GM21390 (cell line): ENCODE data around the gene NAT8L.
"Not testable (repeated sequence)": the region's sequence is repeated elsewhere in the genome, so short reads cannot be mapped to it uniquely, and the experiment has no call there.

ENCODE experiments used
- ATAC-seq: cut with Tn5 transposase; IDR thresholded peaks from one replicate; pipeline ENCODE4 v1.9.1; 2021; ENCODE audit not compliant: unreplicated experiment

Gene NAT8L

GRCh38 chr4:2059046-2059725 lies at the start of gene NAT8L:
Gene NAT8L, plus strand, starts transcription at chr4:2059327. Its CDS starts 185 bp downstream, at chr4:2059512.
- no peak for ATAC-seq

- peak; percentile 16 for ATAC-seq
These were observed 49.4 kb upstream of the NAT8L start for GRCh38 chr4:2009651-2010233.

DNA sequence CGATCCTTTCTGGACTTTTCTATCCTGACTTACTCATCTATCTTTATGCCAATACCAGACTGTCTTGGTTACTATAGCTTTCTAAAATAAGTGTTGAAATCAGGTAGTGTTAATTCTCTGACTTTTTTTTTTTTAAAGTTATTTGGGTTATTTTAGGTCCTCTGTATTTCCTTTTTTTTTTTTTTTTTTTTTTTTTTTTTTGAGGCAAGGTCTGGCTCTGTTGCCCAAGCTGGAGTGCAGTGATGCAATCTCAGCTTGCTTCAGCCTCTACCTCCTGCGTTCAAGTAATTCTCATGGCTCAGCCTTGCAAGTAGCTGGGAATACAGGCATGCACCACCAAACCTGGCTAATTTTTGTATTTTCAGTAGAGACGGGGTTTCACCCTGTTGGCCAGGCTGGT lies 47.5 kb upstream of the NAT8L start:
- ATAC-seq = no peak

DNA sequence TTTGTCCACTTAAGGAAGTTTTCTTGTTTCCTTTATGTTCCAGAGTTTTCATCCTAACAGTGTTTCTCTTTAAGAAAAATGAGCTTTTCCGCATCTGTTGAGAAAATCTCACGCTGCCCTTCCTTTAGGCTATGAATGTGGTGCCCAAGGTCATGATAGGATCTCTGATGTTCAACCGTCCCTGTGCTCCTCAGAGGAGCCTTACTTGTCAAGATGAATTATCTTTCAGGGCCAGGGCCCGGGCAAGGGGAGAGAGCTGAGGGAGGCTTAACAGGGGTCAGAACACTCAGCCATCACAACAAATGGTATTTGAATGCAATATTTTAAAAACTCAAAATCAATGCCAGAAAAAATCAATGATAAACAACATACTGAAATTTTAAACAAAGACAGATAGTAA lies 44.1 kb upstream of the NAT8L start:
- ATAC-seq = no peak

DNA sequence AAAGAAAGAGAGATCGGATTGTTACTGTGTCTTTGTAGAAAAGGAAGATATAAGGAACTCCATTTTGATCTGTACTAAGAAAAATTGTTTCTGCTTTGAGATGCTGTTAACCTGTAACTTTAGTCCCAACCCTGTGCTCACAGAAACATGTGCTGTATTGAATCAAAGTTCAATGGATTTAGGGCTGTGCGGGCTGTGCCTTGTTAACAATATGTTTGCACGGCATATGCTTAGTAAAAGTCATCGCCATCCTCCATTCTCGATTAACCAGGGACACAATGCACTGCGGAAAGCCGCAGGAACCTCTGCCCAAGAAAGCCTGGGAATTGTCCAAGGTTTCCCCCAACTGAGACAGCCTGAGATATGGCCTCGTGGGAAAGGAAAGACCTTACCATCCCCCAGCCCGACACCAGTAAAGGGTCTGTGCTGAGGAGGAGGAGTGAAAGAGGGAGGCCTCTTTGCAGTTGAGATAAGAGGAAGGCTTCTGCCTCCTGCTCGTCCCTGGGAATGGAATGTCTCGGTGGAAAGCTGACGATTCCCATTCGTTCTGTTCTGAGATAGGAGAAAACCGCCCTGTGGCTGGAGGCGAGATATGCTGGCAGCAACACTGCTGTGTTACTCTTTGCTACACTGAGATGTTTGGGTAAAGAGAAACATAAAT lies 37.6 kb upstream of the NAT8L start:
- not testable (repeated sequence) for ATAC-seq

GRCh38 chr4:2024683-2025082 lies 34.4 kb upstream of the NAT8L start:
- no peak for ATAC-seq

DNA sequence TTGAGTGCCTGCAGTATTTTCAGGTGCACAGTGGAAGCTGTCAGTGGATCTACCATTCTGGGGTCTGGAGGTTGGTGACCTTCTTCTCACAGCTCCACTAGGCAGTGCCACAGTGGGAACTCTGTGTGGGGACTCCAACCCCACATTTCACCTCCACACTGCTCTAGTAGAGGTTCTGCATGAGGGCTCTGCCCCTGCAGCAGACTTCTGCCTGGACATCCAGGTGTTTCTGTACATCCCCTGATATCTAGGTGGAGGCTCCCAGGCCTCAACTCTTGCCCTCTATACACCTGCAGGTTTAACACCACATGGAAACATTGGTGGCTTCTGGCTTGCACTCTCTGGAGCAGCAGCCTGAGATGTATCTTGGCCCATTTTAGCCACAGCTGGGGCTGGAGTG lies 33.3 kb upstream of the NAT8L start:
- ATAC-seq = no peak

DNA sequence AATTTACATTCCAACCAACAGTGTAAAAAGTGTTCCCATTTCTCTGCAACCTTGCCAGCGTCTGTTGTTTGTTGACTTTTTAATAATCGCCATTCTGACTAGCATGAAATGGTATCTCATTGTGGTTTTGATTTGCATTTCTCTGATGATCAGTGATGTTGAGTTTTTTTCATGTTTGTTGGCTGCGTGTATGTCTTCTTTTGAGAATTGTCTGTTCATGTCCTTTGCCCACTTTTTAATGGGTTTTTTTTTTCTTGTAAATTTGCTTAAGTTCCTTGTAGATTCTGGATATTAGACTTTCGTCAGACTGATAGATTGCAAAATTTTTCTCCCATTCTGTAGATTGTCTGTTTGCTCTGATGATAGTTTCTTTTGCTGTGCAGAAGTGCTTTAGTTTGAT lies 32.0 kb upstream of the NAT8L start:
- ATAC-seq = not testable (repeated sequence)

- not testable (repeated sequence) for ATAC-seq
These were observed 28.0 kb upstream of the NAT8L start for GRCh38 chr4:2031161-2031560.

DNA sequence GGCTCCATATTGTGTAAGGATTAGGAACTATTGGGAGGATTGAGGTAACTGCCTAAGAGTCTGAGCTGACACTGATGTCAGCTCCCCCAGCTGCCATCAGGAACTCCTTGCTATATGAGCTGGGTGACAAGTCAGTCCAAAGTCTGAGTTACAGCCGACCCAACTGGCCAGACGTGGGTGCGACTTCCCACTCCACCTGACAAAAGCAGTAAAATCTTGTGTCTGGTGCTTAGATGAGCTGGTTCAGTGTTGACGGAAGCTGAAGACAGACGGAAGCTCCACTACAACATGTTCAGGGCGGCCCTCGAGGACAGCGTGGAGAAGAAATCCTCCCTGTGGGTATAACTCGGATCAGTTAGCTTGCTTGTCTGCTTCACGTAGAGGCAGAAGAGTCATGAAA lies 22.8 kb upstream of the NAT8L start:
- ATAC-seq = no peak

DNA sequence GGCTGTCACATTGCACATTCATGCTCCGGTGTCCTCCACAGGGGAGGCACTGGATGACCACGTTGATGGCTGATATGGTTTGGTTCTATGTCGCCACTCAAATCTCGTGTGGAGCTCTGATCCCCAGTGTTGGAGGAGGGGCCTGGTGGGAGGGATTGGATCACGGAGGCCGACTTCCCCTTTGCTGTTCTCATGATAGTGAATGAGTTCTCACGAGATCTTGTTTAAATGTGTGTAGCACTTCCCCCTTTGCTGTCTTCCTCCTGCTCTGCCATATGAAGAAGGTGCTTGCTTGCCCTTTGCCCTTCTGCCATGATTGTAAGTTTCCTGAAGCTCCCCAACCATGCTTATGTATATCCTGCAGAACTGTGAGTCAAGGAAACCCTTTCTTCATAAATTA lies 22.3 kb upstream of the NAT8L start:
- ATAC-seq = no peak

GRCh38 chr4:2040391-2041238 lies 18.5 kb upstream of the NAT8L start:
- ATAC-seq = no peak

DNA sequence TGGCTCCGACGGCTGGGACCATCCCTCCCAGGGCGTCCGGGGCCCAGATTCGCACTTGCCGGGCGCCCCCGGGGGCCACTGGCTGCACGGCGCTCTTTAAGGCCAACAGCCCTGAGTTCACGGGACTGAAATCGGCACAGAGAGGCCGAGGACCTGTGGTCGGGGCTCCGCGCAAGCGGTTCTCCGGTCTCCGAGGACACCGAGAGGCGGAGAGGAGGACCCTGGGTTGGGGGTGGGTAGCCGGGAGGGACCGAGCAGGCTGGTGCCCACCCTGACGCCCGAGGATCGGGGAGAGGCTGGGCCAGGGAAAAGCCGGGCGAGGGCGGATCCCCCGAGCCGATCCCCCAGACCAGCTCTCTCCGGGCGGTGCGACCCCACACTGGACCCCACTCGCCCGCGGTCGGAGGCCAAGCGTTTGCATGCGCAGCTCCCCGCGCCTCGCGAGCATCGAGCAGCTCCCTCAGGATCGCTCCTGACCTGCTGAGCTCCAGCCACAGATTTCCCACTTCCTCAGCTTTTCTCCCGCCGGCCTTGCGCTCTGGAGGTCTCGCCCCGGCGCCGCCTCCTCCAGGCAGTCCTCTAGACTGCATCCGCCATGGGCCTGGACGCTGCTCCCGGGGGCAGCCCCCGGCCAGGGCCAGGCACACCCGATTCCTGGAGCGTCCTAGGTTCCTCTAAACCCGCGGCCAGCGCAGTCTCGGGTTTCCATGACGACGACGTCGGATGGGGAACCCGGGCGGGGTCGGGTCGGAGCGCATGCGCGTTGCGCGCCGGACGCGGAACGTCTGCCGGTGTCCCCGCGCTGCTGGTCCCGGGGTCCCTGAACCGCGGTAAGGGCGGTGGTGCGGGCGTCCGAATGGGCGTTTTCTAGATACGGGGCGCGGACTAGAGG lies 17.6 kb upstream of the NAT8L start:
- ATAC-seq = peak; percentile 65

DNA sequence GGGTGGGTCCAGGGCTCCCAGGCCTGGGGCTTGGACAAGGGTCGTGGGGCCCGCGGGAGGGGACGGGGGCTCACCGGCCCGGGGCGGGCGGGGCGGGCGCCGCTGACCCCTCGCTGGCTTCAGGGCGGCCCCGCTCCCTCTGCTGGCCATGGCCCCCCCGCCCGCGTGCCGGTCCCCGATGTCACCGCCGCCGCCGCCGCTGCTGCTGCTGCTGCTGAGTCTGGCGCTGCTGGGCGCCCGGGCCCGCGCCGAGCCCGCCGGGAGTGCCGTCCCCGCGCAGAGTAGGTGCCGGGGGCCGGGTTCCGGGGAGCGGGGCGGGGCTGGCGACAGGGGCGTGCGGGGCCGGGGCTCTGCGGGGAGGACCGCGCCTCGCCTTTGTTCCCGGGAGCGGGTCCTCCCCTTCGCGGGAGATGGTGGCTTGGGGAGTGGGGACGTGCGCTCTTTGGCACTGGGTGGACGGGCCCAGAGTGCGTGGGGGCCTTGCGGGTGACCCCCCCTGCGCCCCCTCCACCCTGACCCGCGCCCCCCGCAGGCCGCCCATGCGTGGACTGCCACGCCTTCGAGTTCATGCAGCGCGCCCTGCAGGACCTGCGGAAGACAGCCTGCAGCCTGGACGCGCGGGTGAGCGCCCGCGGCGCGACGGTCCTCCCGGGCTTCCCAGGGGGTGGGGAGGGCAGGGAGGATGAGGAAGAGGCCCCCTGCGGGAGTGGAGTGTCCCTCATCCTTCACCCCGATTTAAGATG lies 16.8 kb upstream of the NAT8L start:
- peak; percentile 43 for ATAC-seq

GRCh38 chr4:2042947-2043395 lies 16.2 kb upstream of the NAT8L start:
- no peak for ATAC-seq

- no peak for ATAC-seq
These were observed 15.6 kb upstream of the NAT8L start for GRCh38 chr4:2043396-2044118.

DNA sequence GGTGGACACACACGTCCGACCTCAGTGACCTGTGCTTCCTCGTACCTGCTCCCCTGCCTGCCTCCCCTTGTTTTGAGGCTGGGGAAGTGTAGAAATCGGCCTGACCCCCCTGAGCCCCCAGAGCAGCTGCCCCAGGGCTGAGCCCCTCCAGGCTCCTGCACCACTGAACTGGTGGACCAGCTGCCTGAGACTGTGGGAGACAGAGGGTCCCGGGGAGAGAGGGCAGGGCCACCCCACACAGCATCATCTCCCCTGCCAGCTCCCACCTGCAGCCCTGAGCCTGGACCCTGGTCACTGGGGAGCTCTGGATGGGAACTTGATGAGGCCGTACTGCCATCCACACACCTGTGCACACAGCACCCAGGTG lies 15.0 kb upstream of the NAT8L start:
- ATAC-seq = no peak

DNA sequence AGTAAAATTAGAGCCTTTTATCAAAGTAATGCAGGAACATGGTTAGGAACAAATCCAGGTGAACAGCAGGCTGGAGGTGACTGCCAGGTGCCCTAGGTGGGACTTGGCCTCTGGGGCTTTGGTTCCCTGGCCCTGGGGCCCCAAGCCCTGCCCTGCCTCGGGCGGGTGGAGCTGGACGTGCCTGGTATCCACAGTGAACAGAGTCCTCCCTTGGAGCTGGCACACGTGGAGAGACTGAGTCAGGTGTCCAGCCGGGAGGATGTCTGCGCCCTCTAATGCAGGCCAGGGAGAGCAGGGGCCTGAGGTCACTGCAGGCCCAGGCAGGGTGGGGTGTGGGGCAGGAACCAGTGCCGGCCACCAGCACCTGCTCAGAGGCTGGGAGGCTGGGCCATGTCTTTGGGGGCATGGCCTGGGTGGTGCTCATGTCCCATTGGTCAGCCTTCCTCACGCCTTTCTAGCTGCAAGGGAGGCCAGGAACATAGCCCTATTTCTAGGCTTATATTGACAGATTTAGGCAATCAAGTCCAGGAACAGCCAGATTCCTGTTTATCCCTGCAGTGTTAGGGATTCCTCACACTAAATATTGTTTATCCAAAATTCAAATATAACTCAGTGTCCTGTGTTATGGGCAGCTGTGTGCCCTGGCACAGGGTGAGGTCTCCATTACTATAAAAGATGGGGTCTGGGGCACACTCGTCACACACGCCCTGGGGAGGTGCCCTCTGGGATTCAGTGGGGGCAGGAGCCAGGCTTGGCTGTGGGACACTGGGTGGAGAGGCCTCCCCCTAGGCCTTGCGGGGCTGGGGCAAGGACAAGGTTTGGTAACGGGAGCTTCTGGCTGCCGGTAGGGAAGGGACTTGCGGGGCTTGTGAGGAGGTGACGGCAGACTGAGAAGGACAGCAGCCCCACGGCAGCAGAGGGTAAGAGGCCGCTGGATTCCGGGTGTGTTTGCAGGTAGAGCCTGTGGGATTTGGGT lies 14.3 kb upstream of the NAT8L start:
- no peak for ATAC-seq
